Right kidney (tissue), 9 donors: Measurements from ENCODE around the gene MS4A4E.
A peak's percentile ranks its signal among the peaks of the same experiment; 100 is the strongest.
"Not testable (repeated sequence)": the region's sequence is repeated elsewhere in the genome, so short reads cannot be mapped to it uniquely, and the experiment has no call there.

Experiments
- DNase-seq: peaks from one replicate; pipeline ENCODE4 v3.0.0-alpha.2; 2016
- long read RNA-seq, 8 donors: transcript quantifications; one replicate each; lab custom pipeline, GENCODE V29; 2026

The MS4A4E gene
- long read RNA-seq, donor 1, result 0 reads
- long read RNA-seq, donor 2, result 0 reads
- long read RNA-seq, donor 3, result 0 reads
- long read RNA-seq, donor 4, result 0 reads
- long read RNA-seq, donor 5, result 0 reads
- long read RNA-seq, donor 6, result 0 reads
- long read RNA-seq, donor 7, result 0 reads
- long read RNA-seq, donor 8, result 0 reads

DNA sequence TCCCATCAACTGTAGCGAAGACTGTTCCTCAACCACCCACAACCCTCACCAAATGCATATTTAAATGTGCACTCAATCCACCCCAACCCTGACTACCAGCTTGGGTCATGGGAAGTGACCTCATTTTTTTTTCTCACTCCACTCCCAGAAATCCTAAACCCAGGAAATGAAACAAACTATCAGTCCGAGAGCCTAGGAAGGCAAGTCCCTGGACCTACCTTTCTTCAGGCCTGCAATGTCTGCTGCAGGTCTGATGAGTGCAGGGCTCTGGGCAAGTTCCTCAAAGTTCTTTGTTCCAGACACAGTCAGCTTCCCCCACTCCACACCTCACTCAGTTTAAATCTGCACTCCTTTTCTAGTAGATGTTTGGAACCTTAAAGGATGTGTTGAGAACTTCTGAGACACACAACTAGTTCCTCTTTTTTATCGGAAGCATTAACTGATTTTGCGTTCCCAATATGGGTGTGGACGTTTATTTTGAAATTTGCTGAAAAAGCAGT lies at the start of gene MS4A4E:
MS4A4E (minus strand) TSS at position 398 of the 500 bp plus-strand sequence. CDS start 13,082 bp downstream, outside the sequence.
- DNase-seq, result no peak

GRCh38 chr11:60292145-60292544 lies 49.2 kb upstream of the MS4A4E start:
- DNase-seq, result no peak

GRCh38 chr11:60288531-60288930 lies 45.6 kb upstream of the MS4A4E start:
- DNase-seq, result no peak

DNA sequence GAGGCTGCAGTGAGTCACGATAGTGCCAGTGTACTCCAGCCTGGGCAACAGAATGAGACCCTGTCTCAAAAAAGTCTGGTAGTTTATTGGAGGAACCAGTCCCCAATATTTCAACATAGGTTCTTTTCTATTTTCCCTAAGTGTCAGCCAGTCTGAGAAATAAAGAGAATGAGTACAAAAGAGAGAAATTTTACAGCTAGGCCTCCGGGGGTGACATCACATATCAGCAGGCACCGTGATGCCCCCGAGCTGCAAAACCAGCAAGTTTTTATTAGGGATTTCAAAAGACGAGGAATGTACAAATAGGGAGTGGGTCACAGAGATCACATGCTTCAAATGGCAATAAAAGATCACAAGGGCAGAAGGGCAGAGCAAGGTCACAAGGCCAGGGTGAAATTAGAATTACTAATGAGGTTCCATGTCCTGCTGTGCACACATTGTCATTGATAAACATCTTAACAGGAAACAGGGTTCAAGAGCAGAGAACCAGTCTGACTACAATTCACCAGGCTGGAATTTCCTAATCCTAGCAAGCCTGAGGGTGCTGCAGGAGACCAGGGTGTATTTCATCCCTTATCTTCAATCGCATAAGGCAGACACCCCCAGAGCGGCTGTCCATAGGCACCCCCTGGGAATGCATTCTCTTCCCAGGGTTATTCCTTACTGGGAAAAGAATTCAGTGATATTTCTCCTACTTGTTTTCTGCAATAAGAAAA lies 42.6 kb upstream of the MS4A4E start:
- not testable (repeated sequence) for DNase-seq

DNA sequence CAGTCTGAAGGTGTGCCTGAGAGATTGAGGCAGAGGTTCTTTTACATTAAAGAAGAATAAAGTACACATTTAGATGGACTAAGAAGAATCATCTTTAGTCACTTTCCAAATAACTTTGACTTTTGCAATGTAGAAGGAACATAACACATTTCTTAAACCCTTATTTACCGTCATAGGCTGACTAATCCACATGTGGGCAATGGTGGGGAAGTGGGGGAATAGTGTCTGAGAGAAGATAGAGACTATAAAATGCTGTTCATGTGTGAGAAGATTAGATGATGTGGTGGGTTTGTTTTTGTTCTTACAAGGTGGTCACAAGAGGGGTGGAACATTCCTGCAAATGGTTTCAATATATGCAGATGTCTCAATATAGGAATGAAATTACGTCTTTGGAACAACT lies 39.3 kb upstream of the MS4A4E start:
- no peak for DNase-seq

DNA sequence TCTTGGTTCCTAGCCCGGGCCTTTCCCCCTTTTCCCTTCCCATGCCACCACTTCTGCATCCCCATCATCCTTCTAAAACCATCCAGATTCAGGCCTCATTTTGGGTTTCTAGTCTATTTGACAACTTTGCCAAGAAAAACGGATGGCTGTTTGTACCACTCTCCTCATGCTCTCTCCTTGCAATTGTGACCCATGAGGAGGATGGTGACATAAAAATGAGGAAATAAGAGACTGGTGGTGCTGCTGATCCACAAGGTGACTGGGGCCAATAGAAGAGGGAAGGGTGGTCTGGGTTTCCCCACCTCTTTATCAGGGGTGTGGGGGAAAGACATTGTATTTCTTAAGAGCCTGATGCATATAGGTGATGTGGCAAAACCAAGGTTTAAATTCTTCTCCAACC lies 38.5 kb upstream of the MS4A4E start:
- no peak for DNase-seq

DNA sequence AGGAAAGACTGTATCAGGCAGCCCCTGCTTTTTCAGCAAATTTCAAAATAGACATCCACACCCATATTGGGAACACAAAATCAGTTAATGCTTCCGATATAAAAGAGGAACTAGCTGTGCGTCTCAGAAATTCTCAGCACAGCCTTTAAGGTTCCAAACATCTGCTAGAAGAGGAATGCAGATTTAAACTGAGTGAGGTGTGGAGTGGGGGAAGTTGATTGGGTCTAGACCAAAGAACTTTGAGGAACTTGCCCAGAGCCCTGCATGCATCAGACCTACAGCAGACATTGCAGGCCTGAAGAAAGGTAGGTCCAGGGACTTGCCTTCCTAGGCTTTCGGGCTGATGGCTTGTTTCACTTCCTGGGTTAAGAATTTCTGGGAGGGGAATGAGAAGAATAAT lies 37.5 kb upstream of the MS4A4E start, which contains the start of gene MS4A4A:
MS4A4A (plus strand) TSS at position 255 of the 400 bp plus-strand sequence; CDS start at position 265, 10 bp downstream.
- no peak for DNase-seq

DNA sequence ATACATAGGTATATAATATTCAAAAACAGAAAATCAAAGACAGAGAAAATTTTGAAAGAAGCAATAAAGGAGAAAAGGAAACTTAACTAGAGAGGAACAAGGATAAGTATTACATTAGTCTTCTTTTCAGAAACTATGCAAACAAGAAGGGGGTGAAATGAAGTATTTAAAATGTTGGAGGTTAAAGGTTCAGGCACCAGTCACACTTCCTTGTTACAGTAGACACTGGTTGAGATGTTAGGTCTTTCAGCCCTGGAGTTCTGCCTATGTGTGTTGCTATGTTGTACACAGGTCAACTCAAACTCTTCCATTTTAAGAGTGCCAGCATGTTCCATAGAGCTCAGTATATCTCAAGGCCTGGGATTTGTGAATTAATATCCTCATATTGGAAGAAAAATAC lies 31.5 kb upstream of the MS4A4E start:
- DNase-seq, result no peak

GRCh38 chr11:60265373-60266214 lies 22.7 kb upstream of the MS4A4E start:
- DNase-seq, result peak; percentile 26

GRCh38 chr11:60264644-60265043 lies 21.7 kb upstream of the MS4A4E start:
- DNase-seq, result no peak

- no peak for DNase-seq
Observed at GRCh38 chr11:60263402-60263801, 20.5 kb upstream of the MS4A4E start.

DNA sequence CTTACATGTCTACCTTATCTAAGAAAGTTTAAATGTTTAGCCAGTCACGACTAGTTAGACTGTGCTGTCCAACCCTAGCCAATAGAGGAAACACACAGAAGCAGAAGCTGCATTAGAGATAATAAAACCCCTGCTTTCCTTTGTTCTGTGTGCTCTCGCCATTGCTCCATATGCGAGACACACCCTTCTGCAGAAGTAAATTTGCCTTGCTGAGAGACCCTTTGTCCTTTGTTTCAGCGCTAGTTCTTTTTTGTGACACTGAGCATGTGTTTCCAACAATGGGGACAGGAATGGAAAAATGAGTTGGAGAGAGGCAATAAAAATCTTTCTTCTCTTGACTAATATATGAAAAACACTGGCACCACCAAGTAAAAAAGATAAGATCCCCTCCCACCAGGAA lies 18.1 kb upstream of the MS4A4E start:
- no peak for DNase-seq

DNA sequence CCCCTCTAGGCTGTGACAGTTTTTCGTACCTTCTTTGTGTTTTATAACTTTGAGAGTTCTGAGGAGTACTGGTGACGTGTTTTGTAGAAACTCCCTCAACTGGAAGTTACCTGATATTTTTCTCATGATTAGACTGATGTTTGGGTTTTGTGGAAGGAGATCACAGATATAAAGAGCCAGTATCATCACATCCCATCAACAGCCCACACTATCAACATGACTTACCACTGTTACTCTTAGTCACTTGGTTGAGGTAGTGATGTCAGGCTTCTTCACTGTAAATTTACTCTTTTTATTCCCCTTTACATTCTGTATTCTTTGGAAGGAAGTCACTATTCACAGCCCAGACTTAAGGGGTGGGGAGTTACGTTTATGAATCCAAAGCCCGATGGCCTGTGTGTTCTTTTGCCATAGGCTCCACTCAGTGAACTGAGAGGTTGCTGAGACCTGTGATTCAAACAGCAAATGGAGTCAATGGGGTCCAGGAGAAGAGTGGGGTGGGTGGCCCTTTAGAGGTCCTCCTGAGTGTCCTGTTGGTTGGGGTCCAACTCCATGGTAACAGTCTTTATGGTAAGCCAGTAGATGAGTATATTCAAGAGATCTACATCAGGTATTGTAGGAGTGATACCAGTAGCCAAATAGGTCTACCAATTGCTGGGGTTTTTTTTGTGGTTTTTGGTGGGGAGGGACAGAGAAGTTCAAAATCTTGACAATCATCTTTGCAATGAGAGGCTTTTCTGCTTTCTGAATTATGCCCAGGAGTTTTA lies 15.2 kb upstream of the MS4A4E start:
- no peak for DNase-seq

DNA sequence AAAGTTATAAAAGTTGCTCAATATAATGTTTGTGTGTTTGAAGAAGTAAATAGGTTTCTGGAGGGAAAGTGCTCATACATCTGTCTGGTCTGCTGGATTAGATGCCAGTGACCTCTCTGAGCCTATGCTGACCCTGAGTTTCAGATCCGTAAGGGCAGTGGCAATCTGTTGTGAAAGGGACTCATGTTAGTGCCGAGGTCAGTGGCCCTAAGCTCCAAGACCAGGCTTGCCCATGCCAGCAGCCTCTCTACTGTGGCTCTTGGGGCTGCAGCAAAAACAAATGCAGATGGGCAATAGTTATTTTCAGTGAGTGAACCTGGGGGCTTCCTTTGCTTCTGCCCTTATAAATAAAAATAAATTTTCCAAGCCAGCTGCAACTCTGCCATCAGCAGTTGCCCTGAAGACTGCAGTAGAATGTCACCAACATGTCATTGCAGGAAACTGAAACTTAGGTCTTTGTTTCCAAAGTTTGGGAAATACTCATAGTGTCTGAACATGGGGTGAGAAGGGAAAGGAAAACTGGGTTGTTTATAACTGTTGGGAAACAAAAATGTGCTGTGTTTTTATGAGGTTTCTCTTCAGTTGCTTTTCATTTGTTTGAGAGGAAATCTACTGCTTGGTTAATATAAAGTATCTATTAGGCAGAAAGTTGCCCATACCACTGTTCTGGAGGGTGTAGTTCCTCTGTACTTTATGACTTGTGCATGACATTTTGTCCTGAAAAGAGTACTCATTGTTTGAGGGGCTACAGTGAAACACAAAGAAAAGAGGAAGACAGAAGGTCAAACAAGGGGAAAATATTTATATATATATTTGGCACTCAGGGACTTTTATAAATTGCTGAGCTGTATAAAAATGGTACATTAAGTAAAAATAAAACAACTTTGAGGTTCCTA lies 9.5 kb upstream of the MS4A4E start:
- DNase-seq, result no peak

- no peak for DNase-seq
Observed at GRCh38 chr11:60251485-60252212, 8.7 kb upstream of the MS4A4E start.

DNA sequence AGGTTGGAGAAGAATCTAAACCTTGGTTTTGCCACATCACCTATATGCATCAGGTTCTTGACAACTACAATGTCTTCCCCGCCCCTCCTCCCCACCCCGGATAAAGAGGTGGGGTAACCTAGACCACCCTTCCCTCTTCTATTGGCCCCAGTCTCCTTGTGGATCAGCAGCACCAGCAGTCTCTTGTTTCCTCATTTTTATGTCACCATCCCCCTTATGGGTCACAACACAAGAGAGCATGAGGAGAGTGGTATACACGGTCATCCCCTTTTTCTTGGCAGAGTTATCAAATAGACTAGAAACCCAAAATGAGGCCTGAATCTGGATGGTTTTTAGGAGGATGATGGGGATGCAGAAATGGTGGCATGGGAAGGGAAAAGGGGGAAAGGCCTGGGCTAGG lies 1.2 kb downstream of the MS4A4E start:
- DNase-seq, result no peak

DNA sequence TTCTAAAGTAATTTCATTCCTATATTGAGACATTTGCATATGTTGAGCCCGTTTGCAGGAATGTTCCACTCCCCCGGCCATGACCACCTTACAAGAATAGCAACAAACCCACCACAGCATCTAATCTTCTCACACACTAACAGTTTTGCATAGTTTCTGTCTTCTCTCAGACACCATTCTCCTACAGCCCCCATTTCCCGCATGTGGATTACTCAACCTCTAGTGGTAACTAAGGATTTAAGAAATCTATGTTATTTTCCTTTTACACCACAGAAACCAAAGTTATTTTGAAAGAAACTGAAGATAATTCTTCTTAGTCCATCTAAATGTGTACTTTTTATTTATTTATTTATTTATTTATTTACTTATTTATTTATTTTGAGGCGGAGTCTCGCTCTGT lies 2.3 kb downstream of the MS4A4E start:
- DNase-seq, result no peak

DNA sequence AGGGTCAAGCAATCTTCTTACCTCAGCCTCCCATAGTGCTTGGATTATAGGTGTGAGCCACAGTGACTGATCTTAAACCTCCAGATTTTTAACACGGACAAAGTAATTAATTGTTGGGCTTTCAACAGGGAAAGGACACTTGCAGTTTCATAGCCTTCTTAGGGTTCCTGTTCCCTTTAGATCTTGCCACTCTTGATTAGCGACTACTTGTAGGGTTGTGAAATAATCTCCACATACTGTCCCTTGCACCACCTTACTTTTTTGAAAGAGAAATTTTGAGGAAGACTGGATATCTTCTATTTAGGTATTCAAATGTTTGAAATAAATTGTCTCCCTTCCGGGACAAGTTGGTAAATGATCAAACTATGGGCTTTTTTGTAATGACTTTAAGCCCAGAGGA lies 7.6 kb downstream of the MS4A4E start:
- no peak for DNase-seq

DNA sequence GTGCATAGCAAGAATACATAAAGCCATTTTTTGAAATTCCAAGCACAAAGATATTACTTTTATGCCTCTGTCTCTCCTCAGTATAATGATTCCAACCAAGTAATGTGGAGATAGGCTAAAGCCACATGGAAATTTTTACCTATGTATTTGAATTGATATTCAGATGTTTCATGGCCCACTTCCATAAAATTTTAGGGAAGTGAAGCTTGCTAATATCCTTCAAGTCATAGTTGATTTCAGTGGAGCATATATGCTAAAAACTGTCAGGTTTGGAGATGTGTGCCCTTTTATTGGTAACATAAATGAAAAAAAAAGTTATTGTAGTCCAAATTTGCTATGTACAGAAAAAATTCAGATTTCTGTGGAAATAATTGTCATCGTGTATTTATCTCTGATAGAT lies 12.3 kb downstream of the MS4A4E start:
- DNase-seq, result no peak

DNA sequence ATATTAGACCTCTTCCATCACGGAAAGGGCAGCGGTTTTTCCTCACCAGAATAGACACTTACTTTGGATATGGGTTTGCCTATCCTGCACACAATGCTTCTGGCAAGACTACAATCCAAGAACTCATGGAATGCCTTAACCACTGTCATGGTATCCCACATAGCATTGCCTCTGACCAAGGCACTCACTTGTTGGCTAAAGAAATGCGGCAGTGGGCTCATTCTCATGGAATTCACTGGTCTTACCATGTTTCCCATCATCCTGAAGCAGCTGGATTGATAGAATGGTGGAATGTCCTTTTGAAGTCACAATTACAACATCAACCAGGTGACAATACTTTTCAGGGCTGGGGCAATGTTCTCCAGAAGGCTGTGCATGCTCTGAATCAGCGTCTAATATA lies 20.8 kb downstream of the MS4A4E start:
- no peak for DNase-seq

GRCh38 chr11:60221692-60222091 lies 21.2 kb downstream of the MS4A4E start:
- DNase-seq, result no peak
